Upper lobe of right lung (tissue), 1 donor: Measurements from ENCODE around the gene CLASP1. TPM values are rescaled to one million over a fixed set of nuclear protein-coding genes. Genes with fewer than 3 reads are reported as not detected.
"Not testable (repeated sequence)": the region's sequence is repeated elsewhere in the genome, so short reads cannot be mapped to it uniquely, and the experiment has no call there.

Source experiments
- ATAC-seq: fragments of 200-7000 bp; cut with Tn5 transposase; one replicate; pipeline ENCODE4 v1.9.1; 2020; ENCODE audit warnings: mild to moderate bottlenecking, moderate library complexity
- DNase-seq: peaks from one replicate; pipeline ENCODE4 v3.0.0-alpha.2; 2020
- H3K27ac ChIP-seq: fragments of 200-600 bp; one replicate; pipeline ENCODE4 v1.8.0; 2022
- H3K27me3 ChIP-seq: fragments of 200-600 bp; one replicate; pipeline ENCODE4 v1.8.0; 2022; ENCODE audit warnings: mild to moderate bottlenecking
- H3K36me3 ChIP-seq: fragments of 200-600 bp; one replicate; pipeline ENCODE4 v1.8.0; 2022
- H3K4me1 ChIP-seq: fragments of 200-600 bp; one replicate; pipeline ENCODE4 v1.8.0; 2022
- H3K4me3 ChIP-seq: fragments of 200-600 bp; one replicate; pipeline ENCODE4 v1.8.0; 2022; ENCODE audit warnings: mild to moderate bottlenecking
- H3K9me3 ChIP-seq: fragments of 200-600 bp; one replicate; pipeline ENCODE4 v1.8.0; 2022
- intact Hi-C: fragments of 100-400 bp; cut with DNase I; formaldehyde crosslinking; loops from one replicate; pipeline ENCODE4 v1.11.0; 2022
- total RNA-seq: library from RNA; stranded (reverse); fragmentation: NEBNext Ultra II Directional; extraction: Animal tissue kit (Norgen Biotek cat#: 25700); gene quantifications from one replicate; pipeline ENCODE4 v1.2.1, GENCODE V29; 2021
- TF ChIP-seq, protein P1 (sequence below): fragments of 200-600 bp; IDR thresholded peaks from one replicate; pipeline ENCODE4 v1.8.0; 2022; ENCODE audit warnings: antibody characterized with exemption
- donor health status: DM: no; HTN: yes; CAD: no; lungs with severe emphysema.

CLASP1 gene
- total RNA-seq, 1 donor from 2014 or later = 44.5 TPM

DNA sequence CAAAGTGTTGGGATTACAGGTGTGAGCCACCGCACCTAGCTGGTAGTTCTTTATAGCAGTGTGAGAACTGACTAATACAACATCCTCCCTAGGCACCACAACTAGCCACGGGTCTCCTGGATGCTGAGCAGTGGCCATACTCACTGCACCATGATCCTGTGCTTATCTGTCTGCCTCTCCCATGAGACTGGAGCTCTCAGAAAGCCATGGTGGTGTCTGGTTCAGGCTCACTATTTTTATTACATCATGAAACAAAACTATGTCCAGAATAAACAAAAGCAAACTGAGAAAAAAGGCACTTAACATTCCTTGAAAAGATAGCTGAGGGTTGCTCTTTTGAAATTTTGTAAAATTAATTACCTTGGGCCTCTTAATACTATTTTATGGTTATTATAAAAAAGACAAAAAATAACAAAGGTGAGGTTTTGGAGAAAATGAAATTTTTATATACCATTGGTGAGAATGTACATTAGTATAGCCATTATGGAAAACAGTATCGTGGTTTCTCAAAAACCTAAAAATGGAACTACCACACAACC lies 273.6 kb downstream of the CLASP1 start:
- intact Hi-C loops = no loop called here
- Histone ChIP-seq H3K9me3 (no peaks in the 10 kb centered on the region), H3K27me3 (no peaks in the 10 kb centered on the region), H3K4me3 (no peak overlapping the region), H3K36me3 (peaks cover 51% of the 10 kb centered on the region), H3K4me1 (no peaks in the 10 kb centered on the region), H3K27ac (no peak overlapping the region)
- TF ChIP-seq, protein P1, sequence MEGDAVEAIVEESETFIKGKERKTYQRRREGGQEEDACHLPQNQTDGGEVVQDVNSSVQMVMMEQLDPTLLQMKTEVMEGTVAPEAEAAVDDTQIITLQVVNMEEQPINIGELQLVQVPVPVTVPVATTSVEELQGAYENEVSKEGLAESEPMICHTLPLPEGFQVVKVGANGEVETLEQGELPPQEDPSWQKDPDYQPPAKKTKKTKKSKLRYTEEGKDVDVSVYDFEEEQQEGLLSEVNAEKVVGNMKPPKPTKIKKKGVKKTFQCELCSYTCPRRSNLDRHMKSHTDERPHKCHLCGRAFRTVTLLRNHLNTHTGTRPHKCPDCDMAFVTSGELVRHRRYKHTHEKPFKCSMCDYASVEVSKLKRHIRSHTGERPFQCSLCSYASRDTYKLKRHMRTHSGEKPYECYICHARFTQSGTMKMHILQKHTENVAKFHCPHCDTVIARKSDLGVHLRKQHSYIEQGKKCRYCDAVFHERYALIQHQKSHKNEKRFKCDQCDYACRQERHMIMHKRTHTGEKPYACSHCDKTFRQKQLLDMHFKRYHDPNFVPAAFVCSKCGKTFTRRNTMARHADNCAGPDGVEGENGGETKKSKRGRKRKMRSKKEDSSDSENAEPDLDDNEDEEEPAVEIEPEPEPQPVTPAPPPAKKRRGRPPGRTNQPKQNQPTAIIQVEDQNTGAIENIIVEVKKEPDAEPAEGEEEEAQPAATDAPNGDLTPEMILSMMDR = no peak
- no peak for DNase-seq
- ATAC-seq = no peak

DNA sequence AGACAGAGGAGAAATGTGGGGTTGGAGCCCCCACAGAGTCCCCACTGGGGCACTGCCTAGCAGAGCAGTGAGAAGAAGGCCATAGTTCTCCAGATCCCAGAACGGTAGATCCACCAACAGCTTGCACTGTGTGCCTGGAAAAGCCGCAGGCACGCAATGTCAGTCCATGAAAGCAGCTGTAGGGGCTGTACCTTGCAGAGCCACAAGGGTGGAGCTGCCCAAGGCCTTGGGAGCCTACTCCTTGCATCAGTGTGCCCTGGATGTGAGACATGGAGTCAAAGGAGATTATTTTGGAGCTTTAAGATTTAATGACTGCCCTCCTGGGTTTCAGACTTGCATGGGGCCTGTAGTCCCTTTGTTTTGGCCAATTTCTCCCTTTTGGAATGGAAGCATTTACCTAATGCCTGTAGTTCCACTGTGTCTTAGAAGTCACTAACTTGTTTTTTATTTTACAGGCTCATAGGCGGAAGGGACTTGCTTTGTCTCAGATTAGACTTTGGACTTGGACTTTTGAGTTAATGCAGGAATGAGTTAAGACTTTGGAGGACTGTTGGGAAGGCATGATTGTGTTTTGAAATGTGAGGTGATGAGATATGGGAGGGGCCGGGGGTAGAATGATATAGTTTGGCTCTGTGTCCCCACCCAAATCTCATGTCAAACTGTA lies 274.7 kb downstream of the CLASP1 start:
- H3K27ac ChIP-seq, intact Hi-C loops: not testable (repeated sequence)

DNA sequence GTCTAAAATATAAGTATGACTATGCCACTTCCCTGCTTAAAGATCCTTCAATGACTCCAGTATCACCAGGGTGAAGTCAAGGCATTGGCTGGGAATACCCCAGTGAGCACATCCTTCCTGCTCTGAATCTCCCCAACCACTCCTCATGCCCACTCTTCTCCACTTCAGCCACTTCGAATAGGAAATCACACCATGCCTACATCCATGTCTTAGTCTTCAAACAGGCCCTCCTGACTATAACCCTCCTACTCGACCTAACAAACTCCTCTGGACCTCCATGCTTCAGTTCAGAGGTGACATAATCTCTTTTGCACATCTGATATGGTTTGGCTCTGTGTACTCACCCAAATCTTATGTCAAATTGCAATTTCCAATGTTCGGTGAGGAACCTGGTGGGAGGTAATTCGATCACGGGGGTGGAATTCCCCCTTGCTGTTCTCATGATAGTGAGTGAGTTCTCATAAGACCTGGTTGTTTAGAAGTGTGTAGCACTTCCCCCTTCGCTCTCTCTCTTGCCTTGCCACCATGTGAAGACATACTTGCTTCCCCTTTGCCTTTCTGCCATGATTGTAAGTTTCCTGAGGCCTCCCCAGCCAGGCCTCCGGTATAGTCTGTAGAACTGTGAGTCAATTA lies 276.4 kb downstream of the CLASP1 start:
- H3K9me3 ChIP-seq = no peaks in the 10 kb centered on the region
- TF ChIP-seq, protein P1 = no peak
- H3K27me3 ChIP-seq = no peaks in the 10 kb centered on the region
- DNase-seq (no peak), ATAC-seq (no peak)
- H3K4me1 ChIP-seq = no peaks in the 10 kb centered on the region
- intact Hi-C loops = no loop called here
- H3K27ac ChIP-seq = no peak overlapping the region
- H3K4me3 ChIP-seq = no peak overlapping the region
- peaks cover 41% of the 10 kb centered on the region for H3K36me3 ChIP-seq

More for the DNA sequence above, 274.7 kb downstream of the CLASP1 start:
- not testable (repeated sequence) for H3K4me3 ChIP-seq, ATAC-seq, DNase-seq, H3K9me3 ChIP-seq, H3K4me1 ChIP-seq, H3K27me3 ChIP-seq
- peaks cover 44% of the 10 kb centered on the region for H3K36me3 ChIP-seq

DNA sequence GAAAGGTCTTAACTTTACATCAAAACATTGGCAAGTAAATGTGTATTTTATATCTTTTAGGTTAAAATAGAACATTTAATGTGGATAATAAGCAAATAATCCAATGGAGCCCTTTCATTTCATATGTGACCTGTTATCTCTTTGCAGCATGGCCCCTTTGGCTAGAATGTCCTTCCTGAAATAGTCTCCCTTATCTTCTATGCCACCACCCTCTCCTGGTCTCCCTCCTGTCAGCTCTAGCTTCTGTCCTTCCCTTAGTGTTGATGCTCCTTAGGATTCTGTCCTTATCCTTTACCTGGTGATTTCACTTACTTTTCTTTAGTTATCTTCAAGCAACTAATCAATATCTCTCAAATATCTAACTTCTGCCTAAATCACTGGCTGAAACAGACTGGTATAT lies 277.2 kb downstream of the CLASP1 start:
- DNase-seq (no peak), ATAC-seq (no peak)
- TF ChIP-seq, protein P1 = no peak
- H3K4me3 ChIP-seq = no peak overlapping the region
- H3K4me1 ChIP-seq = no peaks in the 10 kb centered on the region
- H3K36me3 ChIP-seq = peaks cover 41% of the 10 kb centered on the region
- no peaks in the 10 kb centered on the region for H3K27me3 ChIP-seq
- intact Hi-C loops = no loop called here
- H3K9me3 ChIP-seq = no peaks in the 10 kb centered on the region
- H3K27ac ChIP-seq = no peak overlapping the region

DNA sequence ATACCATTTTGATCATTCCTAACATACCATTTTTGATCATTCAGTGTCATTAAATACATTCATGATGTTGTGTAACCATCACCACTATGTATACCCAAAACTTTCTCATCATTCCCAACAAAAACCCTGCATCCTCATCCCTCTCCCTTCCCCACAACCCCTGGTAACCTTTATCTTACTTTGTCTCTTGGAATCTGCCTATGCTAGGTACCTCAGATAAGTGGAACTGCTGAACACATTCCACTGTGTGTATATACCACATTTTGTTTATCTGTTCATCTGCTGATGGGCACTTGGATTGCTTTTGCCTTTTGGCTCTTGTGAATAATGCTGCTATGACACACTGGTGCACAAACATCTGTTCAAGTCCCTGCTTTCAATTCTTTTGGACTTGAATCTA lies 280.4 kb downstream of the CLASP1 start:
- no peaks in the 10 kb centered on the region for H3K9me3 ChIP-seq
- H3K4me1 ChIP-seq = no peaks in the 10 kb centered on the region
- peaks cover 48% of the 10 kb centered on the region for H3K36me3 ChIP-seq
- intact Hi-C loops = no loop called here
- H3K4me3 ChIP-seq = no peak overlapping the region
- TF ChIP-seq, protein P1 = no peak
- no peak overlapping the region for H3K27ac ChIP-seq
- no peak for DNase-seq
- no peaks in the 10 kb centered on the region for H3K27me3 ChIP-seq
- no peak for ATAC-seq

DNA sequence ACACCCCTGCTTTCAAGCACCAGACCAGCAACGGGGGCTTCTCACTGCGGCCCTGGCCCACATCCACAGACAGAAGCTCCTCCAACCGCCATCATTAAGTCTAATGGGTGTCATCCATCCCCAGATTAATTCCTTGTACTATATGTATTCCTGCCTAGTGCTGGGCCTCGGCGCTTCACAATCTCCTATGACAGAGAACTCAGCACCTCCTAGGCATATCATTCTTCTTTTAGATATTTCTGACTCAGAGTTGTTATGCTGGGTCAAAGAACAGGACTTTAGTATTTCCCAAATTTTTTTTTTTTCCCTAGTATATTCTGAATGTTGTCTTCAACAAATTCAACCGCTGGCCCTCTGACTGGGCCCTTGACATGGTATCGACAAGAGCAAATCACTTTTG lies 281.1 kb downstream of the CLASP1 start:
- Histone ChIP-seq H3K4me1 (no peaks in the 10 kb centered on the region), H3K36me3 (peaks cover 54% of the 10 kb centered on the region), H3K4me3 (no peak overlapping the region), H3K27ac (no peak overlapping the region), H3K27me3 (no peaks in the 10 kb centered on the region), H3K9me3 (no peaks in the 10 kb centered on the region)
- intact Hi-C loops = no loop called here
- DNase-seq (no peak), ATAC-seq (no peak)
- TF ChIP-seq, protein P1 = no peak
